GM20000 (cell line): ENCODE results near the gene AFF3.

Source experiments
- DNase-seq: peaks from one replicate; pipeline ENCODE4 v3.0.0; 2012; ENCODE audit warnings: low spot score
- CTCF ChIP-seq: IDR thresholded peaks from 2 replicates; pipeline ENCODE4 v1.5.1; 2012; ENCODE audit warnings: mild to moderate bottlenecking, control low read depth; ENCODE audit errors: extremely low read depth, missing control alignments

The AFF3 gene

GRCh38 chr2:99961196-99961913 is 181.0 kb downstream of the AFF3 start:
- no peak for TF ChIP-seq CTCF
- DNase-seq: no peak

DNA sequence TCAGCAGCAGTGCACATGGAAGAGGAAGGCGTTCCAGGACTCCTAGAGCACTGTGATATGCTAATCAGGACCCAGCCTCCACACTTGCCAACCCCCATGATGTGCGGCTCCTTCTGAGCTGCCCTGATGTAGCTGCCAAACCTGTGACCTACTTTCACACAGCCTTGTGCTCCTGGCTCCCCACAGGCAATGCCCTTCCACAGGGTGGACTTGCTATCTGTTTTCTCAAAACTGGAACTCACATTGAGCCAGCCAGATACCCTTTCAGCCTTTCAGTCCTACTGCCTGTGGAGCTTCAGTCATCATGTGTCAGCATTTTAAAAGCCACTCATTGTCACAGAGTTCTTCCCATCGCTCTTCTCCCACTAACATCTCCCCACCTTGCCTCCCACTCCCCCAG is 181.6 kb downstream of the AFF3 start:
- no peak for TF ChIP-seq CTCF
- no peak for DNase-seq

- no peak for TF ChIP-seq CTCF
- DNase-seq: no peak
Measured at GRCh38 chr2:99960291-99960690, 182.1 kb downstream of the AFF3 start.

GRCh38 chr2:99959261-99960014 is 183.0 kb downstream of the AFF3 start:
- TF ChIP-seq CTCF: no peak
- no peak for DNase-seq

- no peak for TF ChIP-seq CTCF
- DNase-seq: no peak
Measured at GRCh38 chr2:99957332-99958133, 184.9 kb downstream of the AFF3 start.

GRCh38 chr2:99956232-99957030 is 186.0 kb downstream of the AFF3 start:
- TF ChIP-seq CTCF: no peak
- DNase-seq: no peak
